HG02759 (cell line): ENCODE data around the gene ANXA1.
A peak's percentile ranks its signal among the peaks of the same experiment; 100 is the strongest.
"Not testable (repeated sequence)": the region's sequence is repeated elsewhere in the genome, so short reads cannot be mapped to it uniquely, and the experiment has no call there.

Experiments
- ATAC-seq: cut with Tn5 transposase; IDR thresholded peaks from one replicate; pipeline ENCODE4 v1.9.1; 2021; ENCODE audit warnings: mild to moderate bottlenecking, moderate library complexity; ENCODE audit not compliant: unreplicated experiment

The ANXA1 gene

GRCh38 chr9:73166468-73166867 lies 14.8 kb downstream of the ANXA1 start:
- no peak for ATAC-seq

- ATAC-seq, result no peak
Observed at GRCh38 chr9:73167614-73168013, 15.9 kb downstream of the ANXA1 start.

GRCh38 chr9:73168298-73168934 lies 16.8 kb downstream of the ANXA1 start:
- ATAC-seq, result no peak

GRCh38 chr9:73170185-73170957 lies 18.7 kb downstream of the ANXA1 start:
- ATAC-seq, result no peak

GRCh38 chr9:73172901-73173215 lies 21.2 kb downstream of the ANXA1 start:
- no peak for ATAC-seq

GRCh38 chr9:73173557-73174329 lies 22.1 kb downstream of the ANXA1 start:
- no peak for ATAC-seq

- ATAC-seq, result no peak
Observed at GRCh38 chr9:73174330-73174980, 22.8 kb downstream of the ANXA1 start.

GRCh38 chr9:73176450-73176875 lies 24.8 kb downstream of the ANXA1 start:
- no peak for ATAC-seq

- no peak for ATAC-seq
Observed at GRCh38 chr9:73178044-73178443, 26.4 kb downstream of the ANXA1 start.

- peak; percentile 85 for ATAC-seq
Observed at GRCh38 chr9:73179589-73179988, 27.9 kb downstream of the ANXA1 start.

GRCh38 chr9:73180403-73180802 lies 28.7 kb downstream of the ANXA1 start:
- ATAC-seq, result no peak

- no peak for ATAC-seq
Observed at GRCh38 chr9:73182928-73183327, 31.3 kb downstream of the ANXA1 start.

- no peak for ATAC-seq
Observed at GRCh38 chr9:73183428-73183827, 31.8 kb downstream of the ANXA1 start.

- ATAC-seq, result no peak
Observed at GRCh38 chr9:73183917-73184861, 32.5 kb downstream of the ANXA1 start.

- not testable (repeated sequence) for ATAC-seq
Observed at GRCh38 chr9:73191109-73191508, 39.4 kb downstream of the ANXA1 start.

GRCh38 chr9:73194284-73194683 lies 42.6 kb downstream of the ANXA1 start:
- no peak for ATAC-seq

- no peak for ATAC-seq
Observed at GRCh38 chr9:73199448-73199847, 47.8 kb downstream of the ANXA1 start.

- no peak for ATAC-seq
Observed at GRCh38 chr9:73199886-73200285, 48.2 kb downstream of the ANXA1 start.

GRCh38 chr9:73200694-73201452 lies 49.2 kb downstream of the ANXA1 start:
- ATAC-seq, result no peak

GRCh38 chr9:73202980-73203379 lies 51.3 kb downstream of the ANXA1 start:
- ATAC-seq, result no peak
